ENCODE results near the gene COPS8. TPM values are rescaled to one million over a fixed set of nuclear protein-coding genes. Genes with fewer than 3 reads are reported as not detected.

The COPS8 gene
- total RNA-seq, 2 experiments from 2014 or later = 39.9 to 42.8 TPM

DNA sequence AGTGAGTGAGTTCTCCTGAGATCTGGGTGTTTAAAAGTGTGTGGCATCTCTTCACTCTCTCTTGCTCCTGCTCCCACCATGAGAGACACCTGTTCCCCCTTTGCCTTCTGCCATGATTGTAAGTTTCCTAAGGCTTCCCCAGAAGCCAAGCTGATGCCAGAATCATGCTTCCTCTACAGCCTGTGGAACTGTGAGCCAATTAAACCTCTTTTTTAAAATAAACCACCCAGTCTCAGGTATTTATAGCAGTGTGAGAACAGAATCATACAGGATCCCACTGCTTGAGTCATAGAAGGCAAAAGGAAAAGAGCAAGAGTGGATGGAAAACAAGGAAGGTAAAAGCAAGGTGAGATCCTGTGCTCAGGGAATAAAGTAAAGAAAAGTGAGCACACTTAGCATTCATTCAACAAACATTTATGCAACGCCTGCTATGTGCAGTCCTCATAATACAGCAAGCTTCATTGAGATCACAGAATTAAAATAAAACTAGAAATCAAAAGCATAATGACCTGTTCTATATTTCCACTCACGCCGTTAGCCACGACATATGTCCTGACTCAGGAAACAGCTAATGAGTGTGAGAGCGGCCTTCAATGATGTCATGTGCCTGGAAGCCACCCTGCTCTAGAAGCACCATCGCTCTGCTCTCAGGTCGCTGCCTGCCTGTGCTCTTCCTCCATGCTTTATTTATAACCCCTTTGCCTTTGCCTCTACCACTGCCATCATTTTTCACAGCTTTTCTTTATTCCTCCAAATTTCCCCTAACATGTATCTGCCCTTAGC is 11.3 kb upstream of the COPS8 start:
- no peak overlapping the region for H3K4me3 Mint-ChIP-seq
- DNase-seq = no peak
- H3K4me1 Mint-ChIP-seq = no peaks in the 10 kb centered on the region
- no peak for ATAC-seq (ENCODE audit: low read depth)
- H3K36me3 Mint-ChIP-seq = no peaks in the 10 kb centered on the region
- POLR2A ChIA-PET = no interaction called here
- no peaks in the 10 kb centered on the region for H3K27me3 Mint-ChIP-seq
- no peak overlapping the region for H3K27ac Mint-ChIP-seq
- no peaks in the 10 kb centered on the region for H3K9me3 Mint-ChIP-seq

DNA sequence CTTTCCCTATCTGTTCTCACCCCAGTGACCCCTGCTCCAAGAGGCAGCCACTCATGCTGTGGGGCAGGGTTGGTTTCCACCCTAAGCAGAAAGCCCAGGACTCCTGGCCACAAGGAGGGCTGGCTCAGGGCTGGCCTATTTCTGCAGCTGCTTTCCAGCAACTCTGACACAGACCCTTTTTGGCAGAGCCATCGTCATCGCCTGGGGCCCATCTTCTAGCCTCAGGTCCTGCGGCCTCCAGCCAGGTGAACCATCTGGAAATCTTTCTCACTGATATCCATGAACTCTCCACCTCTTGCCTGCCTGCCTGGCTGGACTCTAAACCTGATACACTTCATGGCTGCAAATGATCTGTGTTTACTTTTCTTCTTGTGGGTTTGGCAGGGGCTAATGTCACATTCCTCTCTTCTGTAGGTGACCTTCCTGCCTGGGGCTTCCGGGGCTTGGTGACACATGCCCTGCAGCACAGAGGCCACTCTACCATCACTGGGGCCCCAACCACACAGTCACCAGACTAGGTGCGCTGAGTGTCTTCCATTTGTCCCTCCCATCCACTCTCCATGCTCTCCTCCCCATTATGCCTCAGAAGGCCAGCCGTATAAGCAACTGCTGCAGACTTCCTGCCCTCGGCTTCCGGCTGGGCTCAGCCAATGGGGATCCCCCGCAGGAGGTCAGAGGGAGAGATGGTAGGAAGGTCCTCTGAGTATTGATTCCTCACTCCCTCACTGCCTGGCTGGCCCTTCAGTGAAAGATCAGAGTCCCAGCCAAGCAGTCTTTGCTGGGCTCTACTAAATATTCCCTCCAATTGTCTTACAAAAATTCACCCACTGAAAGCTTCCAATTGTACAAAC is 9.7 kb upstream of the COPS8 start:
- Mint-ChIP-seq H3K4me3 (no peak overlapping the region), H3K27ac (no peak overlapping the region), H3K27me3 (no peaks in the 10 kb centered on the region), H3K4me1 (no peaks in the 10 kb centered on the region), H3K36me3 (no peaks in the 10 kb centered on the region), H3K9me3 (no peaks in the 10 kb centered on the region)
- DNase-seq (no peak), ATAC-seq (ENCODE audit: low read depth) (no peak)
- POLR2A ChIA-PET = no interaction called here

DNA sequence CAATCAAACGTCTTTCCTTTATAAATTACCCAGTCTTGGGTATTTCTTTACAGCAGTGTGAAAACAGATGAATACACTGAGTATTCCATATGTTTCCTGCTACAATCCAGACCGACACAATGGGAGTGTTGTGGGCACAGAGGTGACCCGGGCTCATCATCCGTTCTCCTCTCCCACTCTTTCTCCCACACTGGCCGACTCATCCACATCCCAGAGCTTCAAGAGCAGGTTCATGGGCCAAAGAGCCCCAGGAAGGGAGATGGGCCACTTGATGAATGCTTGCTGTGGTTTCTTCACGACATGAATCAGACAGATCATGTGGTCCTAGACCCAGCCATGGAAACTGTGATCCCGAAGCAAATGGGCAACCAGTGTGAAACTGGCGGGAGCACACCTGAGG is 4.1 kb upstream of the COPS8 start:
- H3K27ac Mint-ChIP-seq = no peak overlapping the region
- ATAC-seq (ENCODE audit: low read depth) = no peak

DNA sequence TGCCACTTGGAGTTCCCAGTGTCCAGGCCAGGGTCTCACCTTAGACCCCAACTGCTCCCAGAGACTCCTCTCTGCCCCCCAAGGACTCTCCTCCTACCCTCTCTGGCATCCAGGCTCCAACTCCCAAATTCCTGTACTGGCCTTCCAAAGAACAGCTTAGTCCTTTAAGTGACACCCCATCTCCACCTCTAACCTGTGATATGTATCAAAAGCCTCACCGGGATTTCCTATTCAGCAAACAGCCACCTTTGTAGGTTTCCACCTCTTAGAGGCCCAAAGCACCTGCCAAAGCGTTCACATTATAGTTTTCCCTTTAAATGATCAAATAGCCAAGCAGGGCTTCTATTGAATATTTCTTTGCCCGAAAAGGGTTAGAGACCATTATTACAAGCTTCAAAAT is 2.7 kb upstream of the COPS8 start:
- H3K27ac Mint-ChIP-seq = no peak overlapping the region
- ATAC-seq (ENCODE audit: low read depth) (no peak), DNase-seq (no peak)
- H3K9me3 Mint-ChIP-seq = no peaks in the 10 kb centered on the region
- H3K4me1 Mint-ChIP-seq = peaks cover 11% of the 10 kb centered on the region
- no peaks in the 10 kb centered on the region for H3K27me3 Mint-ChIP-seq
- POLR2A ChIA-PET = no interaction called here
- no peaks in the 10 kb centered on the region for H3K36me3 Mint-ChIP-seq
- no peak overlapping the region for H3K4me3 Mint-ChIP-seq

More for the DNA sequence above, 4.1 kb upstream of the COPS8 start:
- no peaks in the 10 kb centered on the region for H3K27me3 Mint-ChIP-seq
- peaks cover 10% of the 10 kb centered on the region for H3K4me1 Mint-ChIP-seq
- no peak overlapping the region for H3K4me3 Mint-ChIP-seq
- DNase-seq = no peak
- POLR2A ChIA-PET = no interaction called here
- H3K36me3 Mint-ChIP-seq = no peaks in the 10 kb centered on the region
- no peaks in the 10 kb centered on the region for H3K9me3 Mint-ChIP-seq

DNA sequence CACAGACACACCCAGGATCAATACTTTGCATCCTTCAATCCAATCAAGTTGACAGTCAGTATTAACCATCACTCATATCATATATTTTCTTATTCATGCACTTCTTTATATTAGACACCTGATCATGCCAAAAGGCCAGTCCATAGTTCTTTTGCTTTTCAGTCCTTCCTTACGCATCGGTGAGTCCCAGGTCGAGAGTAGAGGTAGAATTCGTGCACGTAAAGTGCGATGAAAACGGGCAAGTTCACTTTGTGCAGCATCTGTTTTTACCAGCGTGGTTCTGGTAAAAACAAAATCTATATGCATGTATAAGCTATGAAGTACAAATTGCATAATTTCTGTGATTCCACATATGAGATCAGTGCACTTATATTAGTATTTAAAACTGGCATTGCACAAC is 1.2 kb upstream of the COPS8 start:
- Mint-ChIP-seq H3K4me3 (peak overlapping the region; percentile 99), H3K27me3 (no peaks in the 10 kb centered on the region), H3K9me3 (no peaks in the 10 kb centered on the region), H3K36me3 (no peaks in the 10 kb centered on the region), H3K27ac (peak overlapping the region; percentile 79), H3K4me1 (peaks cover 11% of the 10 kb centered on the region)
- ATAC-seq (ENCODE audit: low read depth) = no peak
- no peak for DNase-seq
- POLR2A ChIA-PET = interaction anchor here (0.7 kb wide), 1 partner anchor 17 kb away, joined by 3 read pairs; no protein-coding TSS in a partner anchor

DNA sequence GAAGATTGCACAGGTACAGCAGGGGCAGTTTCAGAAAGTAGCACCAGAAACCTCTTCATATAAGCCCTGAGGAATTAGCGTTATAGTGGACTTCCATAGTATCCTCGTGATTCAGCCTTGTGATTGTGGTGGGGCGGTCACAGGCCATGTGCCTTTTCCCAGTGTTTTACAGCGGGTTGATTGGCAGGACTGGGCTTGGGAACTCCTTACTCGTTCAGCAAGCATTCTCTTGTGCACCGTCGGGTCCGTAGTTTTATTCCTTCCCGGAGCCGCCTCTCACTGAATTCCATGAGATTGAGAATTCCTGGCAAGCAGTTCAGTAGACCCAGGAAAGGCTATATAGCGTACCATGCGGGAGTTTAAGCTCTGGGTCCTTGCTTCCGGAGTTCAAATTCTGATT is 5.2 kb downstream of the COPS8 start:
- H3K27ac Mint-ChIP-seq = no peak overlapping the region
- H3K9me3 Mint-ChIP-seq = no peaks in the 10 kb centered on the region
- H3K36me3 Mint-ChIP-seq = peaks cover 3% of the 10 kb centered on the region
- ATAC-seq (ENCODE audit: low read depth) (no peak), DNase-seq (no peak)
- H3K27me3 Mint-ChIP-seq = no peaks in the 10 kb centered on the region
- POLR2A ChIA-PET = no interaction called here
- peaks cover 2% of the 10 kb centered on the region for H3K4me1 Mint-ChIP-seq
- H3K4me3 Mint-ChIP-seq = no peak overlapping the region

DNA sequence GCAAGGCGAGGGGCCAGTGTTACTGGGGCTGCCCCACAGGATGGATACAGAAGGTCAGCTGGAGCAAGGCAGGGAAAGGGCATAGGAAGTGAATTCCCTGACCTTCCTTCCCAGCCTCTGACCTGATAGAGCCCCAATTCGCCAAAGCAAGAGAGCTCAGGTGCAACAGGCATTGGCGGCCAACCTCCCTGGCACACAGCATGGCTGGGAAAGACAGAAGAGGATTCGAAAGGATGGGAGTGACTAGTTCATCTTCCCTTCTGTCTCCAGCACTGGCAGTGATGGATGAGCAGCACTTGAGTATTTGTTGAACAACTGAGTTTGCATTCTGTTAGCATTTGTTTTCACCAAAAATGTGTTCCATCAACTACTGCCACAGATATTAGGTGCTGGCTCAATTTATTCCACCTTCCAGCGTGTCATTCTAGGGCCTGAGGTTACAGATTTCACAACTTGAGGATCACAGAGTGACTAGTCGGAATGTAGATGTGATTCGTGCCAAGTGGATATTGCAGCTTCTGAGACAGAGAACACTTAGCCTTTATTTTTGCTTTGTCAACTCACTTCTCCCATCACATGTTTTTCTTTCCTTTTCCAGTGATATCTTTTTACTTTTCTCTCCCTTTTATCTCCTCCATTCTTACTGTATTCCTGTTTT is 6.2 kb downstream of the COPS8 start:
- ATAC-seq (ENCODE audit: low read depth) (no peak), DNase-seq (no peak)
- peaks cover 5% of the 10 kb centered on the region for H3K36me3 Mint-ChIP-seq
- H3K4me3 Mint-ChIP-seq = no peak overlapping the region
- POLR2A ChIA-PET = no interaction called here
- H3K4me1 Mint-ChIP-seq = no peaks in the 10 kb centered on the region
- H3K9me3 Mint-ChIP-seq = no peaks in the 10 kb centered on the region
- H3K27ac Mint-ChIP-seq = no peak overlapping the region
- no peaks in the 10 kb centered on the region for H3K27me3 Mint-ChIP-seq

DNA sequence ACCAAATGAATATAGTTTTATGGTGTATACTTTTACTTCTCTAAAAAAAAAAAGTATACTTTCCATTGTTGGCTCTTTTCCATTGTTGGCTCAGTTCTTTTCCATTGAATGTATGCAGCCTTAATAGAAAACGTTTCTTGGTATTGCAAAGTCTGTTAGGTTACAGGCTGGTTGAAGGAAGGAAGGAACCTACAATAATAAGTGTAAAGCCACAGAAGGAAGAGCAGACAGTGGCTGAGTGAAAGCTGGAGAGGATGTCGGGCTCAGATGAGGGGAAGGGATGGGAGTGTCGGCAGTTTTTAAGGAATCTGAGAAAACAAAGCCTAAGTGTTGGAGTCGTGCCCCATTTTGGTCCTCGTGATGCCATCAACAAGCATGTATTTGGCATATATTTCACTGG is 6.8 kb downstream of the COPS8 start:
- Mint-ChIP-seq H3K9me3 (no peaks in the 10 kb centered on the region), H3K4me1 (no peaks in the 10 kb centered on the region), H3K36me3 (peaks cover 5% of the 10 kb centered on the region), H3K27me3 (no peaks in the 10 kb centered on the region), H3K4me3 (no peak overlapping the region), H3K27ac (no peak overlapping the region)
- DNase-seq (no peak), ATAC-seq (ENCODE audit: low read depth) (no peak)
- POLR2A ChIA-PET = no interaction called here

DNA sequence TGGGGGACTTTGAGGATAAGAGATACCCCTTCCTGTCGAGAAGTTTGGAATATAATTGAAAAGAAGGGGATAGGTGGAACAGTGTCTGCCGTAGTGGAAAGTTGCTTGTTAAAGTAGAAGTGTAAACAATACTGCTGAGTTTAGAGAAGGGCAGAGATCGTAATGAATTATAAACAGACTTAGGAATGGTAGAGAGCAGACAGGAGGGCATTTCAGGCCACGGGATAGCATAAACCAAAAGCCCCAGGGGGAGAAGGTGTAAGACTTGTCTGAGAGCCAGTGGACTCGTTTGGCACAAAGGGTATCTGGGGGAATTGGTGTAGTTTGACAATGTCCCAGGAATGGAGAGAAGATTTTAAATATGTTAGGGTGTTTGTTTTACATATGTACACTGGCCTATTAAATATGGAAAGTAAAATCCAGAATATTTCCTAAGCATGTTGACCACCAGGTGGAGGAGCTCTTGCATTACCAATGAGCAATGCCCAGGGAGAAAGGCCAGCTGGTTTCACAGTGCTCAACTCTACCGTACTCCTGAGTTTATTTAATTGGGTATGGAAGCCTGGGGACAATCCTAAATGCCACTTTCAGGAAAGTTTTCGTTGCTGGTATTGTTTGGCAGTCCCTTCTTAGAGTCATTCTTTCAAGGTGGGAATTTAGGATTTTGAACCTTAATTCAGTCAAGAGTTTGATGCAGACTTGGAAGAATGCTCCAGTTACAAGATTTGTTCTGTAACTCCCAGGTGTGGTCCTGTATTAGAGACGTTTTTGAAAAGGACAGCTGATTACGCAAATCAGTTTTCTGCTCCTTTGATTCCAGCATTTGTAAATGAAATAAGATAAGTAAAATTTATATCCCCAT is 7.5 kb downstream of the COPS8 start:
- Mint-ChIP-seq H3K9me3 (no peaks in the 10 kb centered on the region), H3K4me3 (no peak overlapping the region), H3K27me3 (no peaks in the 10 kb centered on the region), H3K36me3 (peaks cover 5% of the 10 kb centered on the region), H3K4me1 (no peaks in the 10 kb centered on the region), H3K27ac (no peak overlapping the region)
- POLR2A ChIA-PET = no interaction called here
- DNase-seq (no peak), ATAC-seq (ENCODE audit: low read depth) (no peak)

DNA sequence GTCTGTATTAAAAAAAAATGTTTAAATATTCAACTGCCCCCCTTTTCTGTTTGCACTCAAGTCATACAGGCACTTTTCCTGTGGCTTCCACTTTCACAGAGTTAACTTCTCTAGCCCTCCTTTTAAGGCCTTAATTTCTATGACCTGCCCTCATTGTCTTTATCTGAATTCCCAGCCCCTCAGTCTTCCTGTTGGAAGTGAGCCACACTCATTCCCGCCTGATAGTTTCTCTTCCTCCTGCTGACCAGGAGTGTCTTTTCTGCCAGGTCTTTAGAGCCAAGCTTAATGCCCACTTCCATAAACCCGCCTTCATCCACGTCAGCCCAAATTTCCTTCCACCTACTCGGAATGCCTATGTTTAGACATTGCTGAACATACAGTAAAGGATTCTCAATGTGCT is 10.5 kb downstream of the COPS8 start:
- H3K9me3 Mint-ChIP-seq = no peaks in the 10 kb centered on the region
- DNase-seq (no peak), ATAC-seq (ENCODE audit: low read depth) (no peak)
- peaks cover 13% of the 10 kb centered on the region for H3K36me3 Mint-ChIP-seq
- no peak overlapping the region for H3K4me3 Mint-ChIP-seq
- H3K4me1 Mint-ChIP-seq = no peaks in the 10 kb centered on the region
- POLR2A ChIA-PET = interaction anchor here (1.3 kb wide), 1 partner anchor 11 kb away, joined by 3 read pairs; no protein-coding TSS in a partner anchor
- no peak overlapping the region for H3K27ac Mint-ChIP-seq
- H3K27me3 Mint-ChIP-seq = no peaks in the 10 kb centered on the region

DNA sequence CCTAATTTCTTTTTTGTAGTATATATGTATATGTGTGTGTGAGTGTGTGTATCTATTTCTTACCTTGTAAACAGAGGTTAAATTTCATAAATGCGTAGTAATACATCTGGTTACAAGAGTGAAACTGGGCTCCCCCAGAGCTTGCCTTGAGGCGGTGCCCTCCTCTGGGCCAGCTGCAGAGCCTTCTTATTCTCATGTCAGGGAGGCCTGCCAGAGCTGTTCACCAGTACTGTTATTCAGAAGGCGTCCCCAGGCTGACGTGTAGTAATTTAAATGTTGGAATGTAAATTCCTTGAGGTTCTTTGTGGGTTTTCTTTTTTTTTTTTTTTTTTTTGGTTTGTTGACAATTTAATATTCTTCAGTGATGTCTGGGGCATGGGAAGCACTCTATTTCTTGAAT is 11.2 kb downstream of the COPS8 start:
- Mint-ChIP-seq H3K4me1 (no peaks in the 10 kb centered on the region), H3K36me3 (peaks cover 16% of the 10 kb centered on the region), H3K27ac (no peak overlapping the region), H3K9me3 (no peaks in the 10 kb centered on the region), H3K27me3 (no peaks in the 10 kb centered on the region), H3K4me3 (no peak overlapping the region)
- ATAC-seq (ENCODE audit: low read depth) (no peak), DNase-seq (no peak)
- POLR2A ChIA-PET = interaction anchor here (0.7 to 1.3 kb wide), 2 partner anchors 12 to 15 kb away, joined by 3 to 4 read pairs; no protein-coding TSS in a partner anchor

DNA sequence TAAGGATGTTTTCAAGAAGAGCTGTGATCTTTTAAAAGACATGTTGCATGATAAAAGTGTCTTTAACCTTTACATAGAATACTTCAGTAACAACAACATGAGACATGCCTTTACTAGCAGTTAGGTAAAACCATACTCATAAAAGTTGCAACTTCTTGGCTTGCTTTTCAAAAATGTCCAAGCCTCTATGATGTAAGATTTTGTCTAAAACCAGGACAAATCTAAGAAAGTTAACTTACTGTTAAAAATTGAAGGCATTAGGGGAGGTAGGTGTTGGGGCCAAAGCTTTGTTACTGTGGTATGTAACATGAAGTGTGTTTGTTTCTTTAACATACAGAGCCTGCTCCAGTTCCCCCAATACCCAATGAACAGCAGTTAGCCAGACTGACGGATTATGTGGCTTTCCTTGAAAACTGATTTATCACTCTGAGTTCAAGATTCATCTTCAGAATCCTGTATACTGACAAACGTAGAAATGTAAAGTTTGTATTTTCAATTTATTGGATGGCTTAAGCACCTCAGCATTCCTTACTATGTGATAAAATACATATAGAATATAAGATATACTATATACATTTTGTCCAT is 11.7 kb downstream of the COPS8 start:
- H3K27ac Mint-ChIP-seq = no peak overlapping the region
- H3K4me3 Mint-ChIP-seq = no peak overlapping the region
- POLR2A ChIA-PET = interaction anchor here (0.7 to 1.3 kb wide), 2 partner anchors 12 to 14 kb away, joined by 3 to 4 read pairs; no protein-coding TSS in a partner anchor
- H3K9me3 Mint-ChIP-seq = no peaks in the 10 kb centered on the region
- H3K27me3 Mint-ChIP-seq = no peaks in the 10 kb centered on the region
- DNase-seq = no peak
- ATAC-seq (ENCODE audit: low read depth) = no peak
- H3K4me1 Mint-ChIP-seq = no peaks in the 10 kb centered on the region
- peaks cover 16% of the 10 kb centered on the region for H3K36me3 Mint-ChIP-seq

Data from activated naive CD8-positive, alpha-beta T cell treated with anti-CD3 and anti-CD28 coated beads, Interleukin-2, amount 10 ng/mL, durations not matched to agents 7 days and 5 days (primary cell).